WTC11 (cell line): Measurements from ENCODE around the gene INO80B. TPM values are rescaled to one million over a fixed set of nuclear protein-coding genes. Genes with fewer than 3 reads are reported as not detected.
"Not testable (repeated sequence)": the region's sequence is repeated elsewhere in the genome, so short reads cannot be mapped to it uniquely, and the experiment has no call there.

Source experiments
- ATAC-seq: fragments of 200-7000 bp; cut with Tn5 transposase; 2 replicates; pipeline ENCODE4 v1.10.0; 2021; ENCODE audit warnings: mild to moderate bottlenecking, moderate library complexity
- CTCF ChIA-PET: fragments of 300-600 bp; sonication (Branson Sonifier 250); formaldehyde crosslinking; loops from one replicate; lab custom pipeline; 2021; ENCODE audit warnings: antibody characterized with exemption; lab: Charles Lee
- POLR2A ChIA-PET: fragments of 350-600 bp; sonication (Branson Sonifier 250); formaldehyde crosslinking; loops from one replicate; lab custom pipeline; 2021; ENCODE audit warnings: antibody characterized with exemption; lab: Charles Lee
- DNase-seq: peaks from one replicate; pipeline ENCODE4 v3.0.0; 2021; ENCODE audit warnings: low spot score
- H3K27ac Mint-ChIP-seq: 2 replicates; pipeline ENCODE4 v1.8.0; 2021; ENCODE audit warnings: mixed read lengths
- H3K27me3 Mint-ChIP-seq: 2 replicates; pipeline ENCODE4 v1.8.0; 2021; ENCODE audit warnings: low read depth, mild to moderate bottlenecking, moderate library complexity, mixed read lengths
- H3K36me3 Mint-ChIP-seq: 2 replicates; pipeline ENCODE4 v1.8.0; 2021; ENCODE audit warnings: mixed read lengths
- H3K4me1 Mint-ChIP-seq: 2 replicates; pipeline ENCODE4 v1.8.0; 2022; ENCODE audit warnings: mixed read lengths
- H3K4me3 Mint-ChIP-seq: 2 replicates; pipeline ENCODE4 v1.8.0; 2021; ENCODE audit warnings: mild to moderate bottlenecking, moderate library complexity, mixed read lengths
- H3K9me3 Mint-ChIP-seq: 2 replicates; pipeline ENCODE4 v1.8.0; 2021; ENCODE audit warnings: mixed read lengths
- AFF4 ChIP-seq: sonication (generic); formaldehyde crosslinking; IDR thresholded peaks from 2 replicates; pipeline ENCODE4 v1.8.1; 2023; ENCODE audit warnings: mild to moderate bottlenecking, missing genetic modification reagents, borderline replicate concordance
- ARID4B ChIP-seq: sonication (generic); formaldehyde crosslinking; IDR thresholded peaks from 2 replicates; pipeline ENCODE4 v1.8.0; 2023; ENCODE audit warnings: missing genetic modification reagents, mild to moderate bottlenecking, borderline replicate concordance
- ATF1 ChIP-seq: sonication (generic); formaldehyde crosslinking; IDR thresholded peaks from 2 replicates; pipeline ENCODE4 v1.8.1; 2023; ENCODE audit warnings: mild to moderate bottlenecking, moderate library complexity, missing genetic modification reagents
- ATF3 ChIP-seq: sonication (generic); formaldehyde crosslinking; conservative IDR thresholded peaks from 2 replicates; pipeline ENCODE4 v1.8.1; 2022; ENCODE audit warnings: mild to moderate bottlenecking, missing genetic modification reagents
- E2F1 ChIP-seq: sonication (generic); formaldehyde crosslinking; IDR thresholded peaks from 2 replicates; pipeline ENCODE4 v1.8.0; 2022; ENCODE audit warnings: mild to moderate bottlenecking, missing genetic modification reagents
- FOXP4 ChIP-seq: sonication (generic); formaldehyde crosslinking; IDR thresholded peaks from 2 replicates; pipeline ENCODE4 v1.8.0; 2022; ENCODE audit warnings: mild to moderate bottlenecking, missing genetic modification reagents
- GTF2I ChIP-seq: fragments of 250-450 bp; sonication (Bioruptor Pico); conservative IDR thresholded peaks from 2 replicates; pipeline ENCODE4 v1.4.0; 2021; ENCODE audit warnings: mild to moderate bottlenecking
- NFE2L1 ChIP-seq: sonication (generic); formaldehyde crosslinking; IDR thresholded peaks from 2 replicates; pipeline ENCODE4 v1.8.1; 2023; ENCODE audit warnings: missing genetic modification reagents
- ZBTB21 ChIP-seq: sonication (generic); formaldehyde crosslinking; IDR thresholded peaks from 2 replicates; pipeline ENCODE4 v1.8.1; 2023; ENCODE audit warnings: mild to moderate bottlenecking, missing genetic modification reagents, borderline replicate concordance
- ZNF121 ChIP-seq: sonication (generic); formaldehyde crosslinking; IDR thresholded peaks from 2 replicates; pipeline ENCODE4 v1.8.0; 2023; ENCODE audit warnings: missing genetic modification reagents
- total RNA-seq: library from RNA; stranded (reverse); gene quantifications from 3 replicates; pipeline ENCODE4 v1.2.3, GENCODE V29; 2021

Gene INO80B
- total RNA-seq, 1 experiment from 2014 or later: 20.2 TPM

- not testable (repeated sequence) for DNase-seq
- peaks cover 22% of the 10 kb centered on the region for H3K36me3 Mint-ChIP-seq
- H3K4me3 Mint-ChIP-seq: peak overlapping the region; percentile 100
- CTCF ChIA-PET: interaction anchor here (1.0 to 4.6 kb wide), 18 partner anchors 10 to 148 kb away, joined by 3 to 43 read pairs (median 8); partner anchors contain the start of genes AUP1, DQX1, HTRA2 and INO80B
- peak overlapping the region; percentile 100 for H3K27ac Mint-ChIP-seq
- H3K4me1 Mint-ChIP-seq: peaks cover 10% of the 10 kb centered on the region
- TF ChIP-seq ZNF121 (CRISPR knock-in tag): peak; percentile 77; the same call in 1 of the 2 replicates
- TF ChIP-seq GTF2I (CRISPR knock-in tag): peak; percentile 81; the same call in 1 of the 2 replicates
- TF ChIP-seq, all 79 proteins: peak for 2; not testable (repeated sequence) for 77
- POLR2A ChIA-PET: interaction anchor here (0.7 to 2.2 kb wide), 5 partner anchors 10 to 43 kb away, joined by 3 to 13 read pairs (median 4); partner anchors contain the start of gene WBP1
- not testable (repeated sequence) for H3K27me3 Mint-ChIP-seq, ATAC-seq, H3K9me3 Mint-ChIP-seq
Measured at GRCh38 chr2:74483675-74484164, 28.8 kb downstream of the INO80B start.

- H3K9me3 Mint-ChIP-seq: no peaks in the 10 kb centered on the region
- H3K27me3 Mint-ChIP-seq: no peaks in the 10 kb centered on the region
- no peak overlapping the region for H3K27ac Mint-ChIP-seq
- CTCF ChIA-PET: no interaction called here
- peaks cover 6% of the 10 kb centered on the region for H3K4me1 Mint-ChIP-seq
- no peak for DNase-seq
- ATAC-seq: no peak
- POLR2A ChIA-PET: no interaction called here
- H3K4me3 Mint-ChIP-seq: no peak overlapping the region
- peaks cover 24% of the 10 kb centered on the region for H3K36me3 Mint-ChIP-seq
- TF ChIP-seq ARID4B (no peak), ATF1 (CRISPR knock-in tag) (no peak), AFF4 (CRISPR knock-in tag) (no peak), FOXP4 (no peak), E2F1 (no peak), NFE2L1 (CRISPR knock-in tag) (no peak), ATF3 (CRISPR knock-in tag) (no peak), ZBTB21 (no peak)
Measured at GRCh38 chr2:74486141-74486540, 31.3 kb downstream of the INO80B start.
